GM13977 (cell line): Measurements from ENCODE around the gene ZNF708.
"Not testable (repeated sequence)": the region's sequence is repeated elsewhere in the genome, so short reads cannot be mapped to it uniquely, and the experiment has no call there.

Experiments used
- DNase-seq: peaks from one replicate; pipeline ENCODE4 v3.0.0; 2012; ENCODE audit warnings: low spot score
- CTCF ChIP-seq: IDR thresholded peaks from 2 replicates; pipeline ENCODE4 v1.5.1; 2012; ENCODE audit warnings: mild to moderate bottlenecking, control low read depth; ENCODE audit not compliant: insufficient read depth; ENCODE audit errors: extremely low read depth, missing control alignments
- in situ Hi-C: fragments of 300-500 bp; cut with MboI; formaldehyde crosslinking; loops from one replicate; pipeline ENCODE4 v1.12.0; 2022; ENCODE audit warnings: low sequenced_read_pairs, low pct_unique_long_range_greater_than_20kb, mixed read lengths, inconsistent platforms; ENCODE audit not compliant: unreplicated experiment

The ZNF708 gene

GRCh38 chr19:21314676-21315075 is 14.5 kb downstream of the ZNF708 start:
- no peak for TF ChIP-seq CTCF
- in situ Hi-C loops: no loop called here
- no peak for DNase-seq

GRCh38 chr19:21312807-21313206 is 16.4 kb downstream of the ZNF708 start:
- DNase-seq, in situ Hi-C loops: not testable (repeated sequence)

GRCh38 chr19:21308773-21309172 is 20.4 kb downstream of the ZNF708 start:
- DNase-seq: no peak
- in situ Hi-C loops: no loop called here
- no peak for TF ChIP-seq CTCF

- DNase-seq, in situ Hi-C loops: not testable (repeated sequence)
Observed at GRCh38 chr19:21306881-21307479, 22.2 kb downstream of the ZNF708 start.

GRCh38 chr19:21293768-21294167 is 35.4 kb downstream of the ZNF708 start:
- in situ Hi-C loops, DNase-seq: not testable (repeated sequence)

GRCh38 chr19:21269813-21270212 is 59.4 kb downstream of the ZNF708 start:
- in situ Hi-C loops: no loop called here
- DNase-seq: no peak
- no peak for TF ChIP-seq CTCF

GRCh38 chr19:21264891-21265290 is 64.3 kb downstream of the ZNF708 start:
- no peak for TF ChIP-seq CTCF
- no peak for DNase-seq
- in situ Hi-C loops: no loop called here

GRCh38 chr19:21264416-21264815 is 64.8 kb downstream of the ZNF708 start:
- in situ Hi-C loops: no loop called here
- DNase-seq: no peak
- no peak for TF ChIP-seq CTCF

GRCh38 chr19:21260848-21261381 is 68.3 kb downstream of the ZNF708 start:
- in situ Hi-C loops, DNase-seq: not testable (repeated sequence)
